Posterior vena cava (tissue), 2 donors: ENCODE measurements around the gene FOXP4. TPM values are rescaled to one million over a fixed set of nuclear protein-coding genes. Genes with fewer than 3 reads are reported as not detected.

Experiments used
- DNase-seq: peaks from one replicate; pipeline ENCODE4 v3.0.0-alpha.2; 2020; ENCODE audit warnings: low spot score
- intact Hi-C, 2 donors: fragments of 100-400 bp; cut with DNase I; formaldehyde crosslinking; loops; one replicate each; pipeline versions ENCODE4 v1.14.1 to v1.14.2; 2022 to 2023
- total RNA-seq, 2 donors: library from RNA; stranded (reverse); fragmentation: NEBNext Ultra II Directional; extraction: Animal tissue kit (Norgen Biotek cat#: 25700); gene quantifications; one replicate each; pipeline ENCODE4 v1.2.1, GENCODE V29; 2021
- donor health status: DM: yes; HTN: yes; CAD: no.
- donor health status: DM: yes; HTN: yes; CAD: no.

FOXP4 gene
- total RNA-seq, 2 donors from 2014 or later, result 16.8 to 26.9 TPM

GRCh38 chr6:41518118-41518517 lies 28.1 kb upstream of the FOXP4 start:
- no peak for DNase-seq
- intact Hi-C loops, result no loop called here

GRCh38 chr6:41519305-41519744 lies 26.9 kb upstream of the FOXP4 start:
- DNase-seq, result no peak
- intact Hi-C loops, result no loop called here

GRCh38 chr6:41519745-41520699 lies 26.2 kb upstream of the FOXP4 start:
- no peak for DNase-seq

GRCh38 chr6:41522780-41523548 lies 23.2 kb upstream of the FOXP4 start:
- intact Hi-C loops, result loop anchor here in 1 of 2 donors (5.0 kb wide), 1 partner anchor 1421 kb away; no protein-coding TSS in a partner anchor
- DNase-seq, result no peak

More at GRCh38 chr6:41519745-41520699, 26.2 kb upstream of the FOXP4 start:
- intact Hi-C loops, result loop anchor here in 1 of 2 donors (5.0 kb wide), 1 partner anchor 1418 kb away; no protein-coding TSS in a partner anchor

- DNase-seq, result no peak
- intact Hi-C loops, result loop anchor here in 1 of 2 donors (5.0 kb wide), 1 partner anchor 1422 kb away; no protein-coding TSS in a partner anchor
Observed at GRCh38 chr6:41523915-41524633, 22.1 kb upstream of the FOXP4 start.

GRCh38 chr6:41524634-41525011 lies 21.6 kb upstream of the FOXP4 start:
- DNase-seq, result no peak

GRCh38 chr6:41527721-41528408 lies 18.3 kb upstream of the FOXP4 start:
- no peak for DNase-seq
- intact Hi-C loops, result no loop called here

More at GRCh38 chr6:41524634-41525011, 21.6 kb upstream of the FOXP4 start:
- intact Hi-C loops, result loop anchor here in 1 of 2 donors (5.0 kb wide), 1 partner anchor 1422 kb away; no protein-coding TSS in a partner anchor

GRCh38 chr6:41528409-41528963 lies 17.7 kb upstream of the FOXP4 start:
- intact Hi-C loops, result no loop called here
- no peak for DNase-seq

- intact Hi-C loops, result no loop called here
- no peak for DNase-seq
Observed at GRCh38 chr6:41529049-41529448, 17.1 kb upstream of the FOXP4 start.

- DNase-seq, result no peak
- intact Hi-C loops, result no loop called here
Observed at GRCh38 chr6:41529970-41530369, 16.2 kb upstream of the FOXP4 start.

GRCh38 chr6:41530476-41530875 lies 15.7 kb upstream of the FOXP4 start:
- intact Hi-C loops, result no loop called here
- no peak for DNase-seq

GRCh38 chr6:41531016-41531415 lies 15.2 kb upstream of the FOXP4 start:
- DNase-seq, result no peak
- intact Hi-C loops, result no loop called here

- no peak for DNase-seq
- intact Hi-C loops, result no loop called here
Observed at GRCh38 chr6:41531591-41532582, 14.3 kb upstream of the FOXP4 start.

- intact Hi-C loops, result no loop called here
- no peak for DNase-seq
Observed at GRCh38 chr6:41535766-41536165, 10.4 kb upstream of the FOXP4 start.

- intact Hi-C loops, result no loop called here
- DNase-seq, result no peak
Observed at GRCh38 chr6:41536795-41537758, 9.1 kb upstream of the FOXP4 start.

GRCh38 chr6:41538556-41539182 lies 7.5 kb upstream of the FOXP4 start:
- no peak for DNase-seq
- intact Hi-C loops, result no loop called here
